Fibroblast of the aortic adventitia (primary cell): Measurements from ENCODE around the gene ZNF816. TPM values are rescaled to one million over a fixed set of nuclear protein-coding genes. Genes with fewer than 3 reads are reported as not detected.

Experiments used
- DNase-seq: peaks from one replicate; pipeline ENCODE4 v3.0.0-alpha.2; 2010; ENCODE audit warnings: low read depth
- H3K4me3 ChIP-seq: 2 replicates; pipeline ENCODE4 v1.5.1; 2011; ENCODE audit warnings: low read depth, mild to moderate bottlenecking, control low read depth, low read length, moderate library complexity
- CTCF ChIP-seq: IDR thresholded peaks from 2 replicates; pipeline ENCODE4 v1.5.1; 2011; ENCODE audit warnings: mild to moderate bottlenecking, low read length, control low read depth, inconsistent platforms; ENCODE audit not compliant: insufficient read depth
- total RNA-seq: library from RNA; depleted of rRNA; stranded (reverse); fragments of >200 nt; gene quantifications from 2 replicates; pipeline ENCODE4 v1.2.3, GENCODE V29; 2012; ENCODE audit warnings: low replicate concordance

The ZNF816 gene
- total RNA-seq, 1 donor: 7.4 TPM

GRCh38 chr19:52963247-52963618 is 552 bp upstream of the ZNF816 start:
- H3K4me3 ChIP-seq: peak overlapping the region; percentile 80
- no peak for TF ChIP-seq CTCF
- DNase-seq: no peak

- TF ChIP-seq CTCF: no peak
- DNase-seq: no peak
- H3K4me3 ChIP-seq: peak overlapping the region; percentile 80
These were observed 700 bp downstream of the ZNF816 start for GRCh38 chr19:52961981-52962380.

GRCh38 chr19:52959613-52960295 is 2.9 kb downstream of the ZNF816 start:
- DNase-seq: no peak
- H3K4me3 ChIP-seq: no peak overlapping the region

GRCh38 chr19:52957591-52957990 is 5.1 kb downstream of the ZNF816 start:
- no peak overlapping the region for H3K4me3 ChIP-seq
- DNase-seq: no peak
- no peak for TF ChIP-seq CTCF

More at GRCh38 chr19:52959613-52960295, 2.9 kb downstream of the ZNF816 start:
- no peak for TF ChIP-seq CTCF

GRCh38 chr19:52956917-52957316 is 5.8 kb downstream of the ZNF816 start:
- no peak for TF ChIP-seq CTCF
- DNase-seq: no peak
- H3K4me3 ChIP-seq: no peak overlapping the region

GRCh38 chr19:52949422-52949821 is 13.3 kb downstream of the ZNF816 start:
- no peak for TF ChIP-seq CTCF
- no peak for DNase-seq
- H3K4me3 ChIP-seq: no peak overlapping the region
